Measurements from ENCODE around the gene PWP1.

PWP1 gene

DNA sequence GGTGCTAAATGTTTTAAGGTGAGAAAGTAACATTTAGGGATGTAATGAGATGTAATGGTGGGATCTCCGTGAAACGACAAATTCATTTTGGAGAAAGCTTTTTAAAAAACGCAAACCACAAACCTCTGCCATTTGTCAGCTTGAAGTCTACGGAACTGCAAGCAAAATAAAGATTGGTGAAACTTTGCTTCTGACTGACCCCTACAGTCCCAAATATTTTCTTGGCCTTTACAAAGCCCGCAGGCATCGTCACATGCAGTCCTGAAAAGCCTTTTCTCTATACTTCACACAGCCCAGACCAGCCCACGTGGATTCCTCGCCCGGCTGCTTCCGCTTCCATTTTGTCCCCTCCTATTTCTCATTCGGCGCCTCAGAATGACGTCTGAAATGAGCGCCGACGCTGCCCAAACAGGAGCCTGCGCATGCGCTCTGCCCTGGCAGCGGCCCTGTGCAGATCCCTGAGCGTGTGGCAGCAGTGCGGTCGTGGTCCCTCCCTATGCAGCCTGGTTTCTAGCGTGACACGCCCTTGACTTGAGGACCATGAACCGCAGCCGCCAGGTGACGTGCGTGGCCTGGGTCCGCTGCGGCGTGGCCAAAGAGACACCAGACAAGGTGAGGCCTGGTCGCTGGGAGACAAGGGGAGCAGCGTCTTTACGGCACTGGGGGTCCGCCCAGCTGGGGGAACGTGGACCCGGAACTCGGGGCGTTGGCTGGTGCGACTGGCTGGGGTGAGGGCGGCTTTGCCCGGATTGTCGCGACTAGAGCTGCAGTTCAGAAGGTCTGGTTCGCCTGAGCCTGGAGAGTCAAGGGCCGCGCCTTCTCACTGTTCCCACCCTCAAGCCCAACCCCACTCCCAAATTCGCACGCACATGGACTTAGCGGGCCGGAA, at the start of gene PWP1:
TSS of gene PWP1 (plus strand) at position 440 of the 889 bp plus-strand sequence. CDS start at position 541, 101 bp downstream.
- peak; percentile 90 to 91 for DNase-seq (ENCODE audit: low read depth in 2 of 2)

DNA sequence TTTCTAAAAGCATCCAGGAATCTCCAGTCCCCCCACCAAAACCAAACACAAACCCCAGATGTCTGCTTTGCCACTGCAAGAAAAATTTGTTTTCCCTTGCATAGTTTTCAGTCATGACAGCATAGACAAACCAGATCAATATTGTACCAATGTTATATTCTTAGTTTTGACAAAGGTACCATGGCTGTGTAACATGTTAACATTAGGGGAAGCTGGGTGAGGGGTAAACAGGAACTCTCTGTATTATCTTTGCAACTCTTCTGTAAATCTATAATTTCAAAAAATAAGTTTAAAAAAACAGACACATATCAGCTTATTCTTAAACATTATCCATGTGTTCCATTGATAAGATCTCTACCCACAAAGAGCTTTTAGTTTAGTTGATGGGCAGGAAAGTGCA, 44.4 kb upstream of the PWP1 start:
- DNase-seq (ENCODE audit: low read depth in 2 of 2): no peak

DNA sequence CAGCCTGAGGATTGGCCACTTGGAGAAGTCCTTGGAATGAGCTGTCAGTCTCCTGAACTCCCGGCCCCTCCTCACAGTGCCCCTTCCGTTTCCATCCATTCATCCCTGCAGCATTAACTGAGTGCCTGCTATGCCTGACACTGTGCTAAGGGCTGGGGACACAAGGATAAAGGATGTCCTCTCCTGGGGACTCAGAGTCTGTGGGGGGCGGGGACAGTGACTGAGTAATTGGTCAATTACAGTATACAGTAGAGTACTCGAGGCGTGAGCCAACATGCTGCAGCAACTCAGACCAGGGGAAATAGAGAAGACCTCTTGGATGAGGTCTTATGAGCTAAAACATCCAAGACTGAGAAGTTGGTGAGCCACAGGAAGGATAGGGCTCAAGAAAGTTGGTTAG, 43.4 kb upstream of the PWP1 start:
- DNase-seq (ENCODE audit: low read depth in 2 of 2): no peak

DNA sequence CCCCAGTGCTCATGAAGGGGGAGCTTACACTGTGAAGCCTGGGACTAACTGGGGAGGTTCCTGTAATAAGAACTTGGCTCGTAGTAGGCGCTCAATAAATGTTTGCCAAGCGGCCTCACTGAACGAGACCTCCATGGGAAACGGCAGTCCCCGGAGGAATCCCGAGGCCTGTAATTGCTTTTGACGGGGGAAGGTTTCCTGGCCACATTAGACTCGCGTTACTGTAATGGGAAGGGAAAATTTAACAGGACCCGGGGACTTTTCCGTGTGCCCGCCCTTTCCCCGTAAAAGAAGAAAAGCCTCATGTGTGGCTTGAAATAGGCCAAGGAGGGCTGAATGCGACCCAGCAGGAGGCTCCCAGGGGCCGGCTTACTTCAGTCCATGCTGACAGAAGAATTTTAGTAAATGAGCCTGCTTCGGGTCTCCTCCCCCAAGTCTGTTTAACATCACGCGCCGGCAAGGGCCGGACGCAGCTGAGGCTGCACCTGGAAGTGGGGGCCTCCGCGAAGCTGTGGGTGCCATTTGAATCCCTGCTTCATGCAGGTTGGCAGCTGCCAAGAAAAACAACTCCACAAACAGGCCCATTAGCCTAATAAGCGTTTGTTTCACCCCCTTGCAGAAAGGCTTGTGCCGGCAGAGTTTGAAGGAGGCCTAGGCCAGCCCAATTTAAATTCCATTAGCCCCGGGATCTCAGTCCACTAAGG, 39.8 kb upstream of the PWP1 start:
- no peak for DNase-seq (ENCODE audit: low read depth in 2 of 2)

DNA sequence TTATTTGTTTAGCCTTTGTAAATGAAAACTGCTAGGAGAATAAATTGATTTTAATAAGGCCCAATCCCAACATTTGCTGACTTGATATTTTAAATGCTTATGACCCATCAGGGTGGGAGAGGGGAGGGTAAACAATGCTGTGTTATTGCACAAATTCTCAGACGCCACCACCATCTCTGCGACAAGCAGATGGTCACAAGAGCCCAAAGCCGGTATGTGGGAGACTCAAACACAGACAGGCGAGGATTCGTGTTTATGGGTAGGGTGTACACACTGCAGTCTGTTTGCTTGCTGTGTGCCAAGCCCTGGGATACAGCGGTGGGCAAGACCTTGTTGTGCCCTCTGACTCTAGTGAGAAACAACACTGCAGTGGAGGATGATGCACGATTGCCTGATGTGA, 39.2 kb upstream of the PWP1 start:
- no peak for DNase-seq (ENCODE audit: low read depth in 2 of 2)

DNA sequence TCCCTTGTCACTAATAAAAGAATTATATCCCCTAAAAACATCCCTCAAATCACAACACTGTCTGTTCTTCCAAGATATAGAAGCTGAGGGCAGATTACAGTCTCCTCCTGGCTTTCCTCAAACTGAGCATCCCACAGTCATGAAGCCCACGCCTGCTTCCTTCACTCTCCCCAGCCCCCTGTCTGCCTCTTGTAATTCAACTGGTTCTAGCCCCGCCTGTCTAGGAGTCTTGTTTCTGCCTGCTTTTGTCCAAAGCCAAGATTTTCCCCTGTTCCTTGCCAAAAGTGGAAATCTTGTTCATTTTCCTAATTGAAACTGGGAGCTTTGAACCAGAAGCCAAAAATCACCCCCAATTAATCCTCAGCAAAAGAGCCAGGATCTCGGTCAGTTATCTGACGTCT, 35.9 kb upstream of the PWP1 start:
- DNase-seq (ENCODE audit: low read depth in 2 of 2): no peak

DNA sequence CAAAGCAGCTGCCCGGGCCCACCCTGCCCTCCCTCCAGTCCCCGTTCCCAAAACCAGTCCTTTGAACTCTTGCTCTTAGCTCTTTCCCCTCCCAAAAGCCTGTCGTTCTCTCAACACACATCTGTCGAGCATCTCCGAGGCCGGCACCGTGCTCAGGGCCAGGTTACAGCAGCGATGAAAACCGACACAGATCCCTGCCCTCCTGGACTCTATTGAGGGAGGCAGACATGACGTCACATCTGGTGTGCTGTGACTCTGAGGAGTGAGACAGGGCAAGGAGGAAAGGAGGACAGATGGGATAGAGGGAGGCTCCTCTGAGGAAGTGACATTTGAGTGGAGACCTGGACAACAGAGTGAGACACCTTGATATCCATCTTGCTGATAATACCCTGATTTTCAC, 34.6 kb upstream of the PWP1 start:
- DNase-seq (ENCODE audit: low read depth in 2 of 2): no peak

DNA sequence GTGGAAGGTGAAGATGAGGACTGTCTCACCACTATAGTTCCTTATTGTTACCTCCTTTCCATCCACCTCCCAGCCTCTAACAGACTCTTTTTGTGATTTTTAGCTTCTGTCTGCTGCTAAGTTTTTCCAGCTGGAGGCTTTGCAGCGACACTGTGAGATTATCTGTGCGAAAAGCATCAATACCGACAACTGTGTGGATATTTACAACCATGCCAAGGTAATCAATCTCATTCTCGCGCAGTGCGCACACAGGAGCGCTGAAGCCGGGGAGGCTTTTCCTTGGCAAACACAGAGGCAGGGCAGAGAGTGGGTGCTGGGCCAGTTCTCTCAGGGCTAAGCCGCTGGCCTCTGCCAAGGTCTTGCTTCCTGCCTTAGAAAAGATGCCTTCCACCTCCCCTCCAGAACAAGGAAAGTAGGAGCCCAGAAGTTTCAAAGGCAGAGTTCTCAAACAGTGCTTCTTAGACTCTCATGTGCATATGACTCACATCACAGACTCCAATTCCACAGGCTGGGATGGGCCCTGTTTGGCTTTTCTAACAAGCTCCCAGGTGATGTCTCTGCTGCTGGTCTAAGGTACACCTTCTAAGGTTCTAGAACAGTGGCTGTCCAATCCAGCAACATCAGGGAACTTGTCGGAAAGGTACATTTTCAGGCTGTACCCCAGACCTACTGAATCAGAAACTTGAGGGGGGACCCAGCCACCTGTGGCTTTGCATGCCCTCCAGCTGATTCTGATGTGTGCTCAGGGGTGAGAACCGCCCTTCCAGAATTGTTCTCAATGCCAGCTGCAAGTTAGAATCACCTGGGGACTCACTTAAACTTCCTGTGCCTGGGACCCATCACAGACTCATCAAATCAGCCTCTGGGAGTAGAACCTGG, 33.8 kb upstream of the PWP1 start:
- no peak for DNase-seq (ENCODE audit: low read depth in 2 of 2)

DNA sequence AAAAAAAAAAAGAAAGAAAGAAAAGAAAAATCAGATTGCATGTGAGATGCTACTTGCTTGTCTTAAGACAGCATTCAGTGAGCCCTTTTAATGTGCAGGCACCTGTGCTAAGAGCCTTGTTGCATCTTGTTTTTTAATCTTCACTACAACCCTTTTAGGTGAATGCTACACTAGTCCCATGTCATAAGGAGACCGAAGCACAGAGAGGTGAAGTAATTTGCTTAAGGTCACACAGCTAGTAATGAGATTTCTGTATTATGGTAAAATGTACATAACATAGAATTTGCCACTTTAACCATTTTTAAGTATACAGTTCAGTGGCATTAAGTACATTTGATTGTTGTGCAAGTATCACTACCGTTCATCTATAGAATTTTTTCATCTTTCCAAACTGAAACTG, 32.1 kb upstream of the PWP1 start:
- DNase-seq (ENCODE audit: low read depth in 2 of 2): no peak

DNA sequence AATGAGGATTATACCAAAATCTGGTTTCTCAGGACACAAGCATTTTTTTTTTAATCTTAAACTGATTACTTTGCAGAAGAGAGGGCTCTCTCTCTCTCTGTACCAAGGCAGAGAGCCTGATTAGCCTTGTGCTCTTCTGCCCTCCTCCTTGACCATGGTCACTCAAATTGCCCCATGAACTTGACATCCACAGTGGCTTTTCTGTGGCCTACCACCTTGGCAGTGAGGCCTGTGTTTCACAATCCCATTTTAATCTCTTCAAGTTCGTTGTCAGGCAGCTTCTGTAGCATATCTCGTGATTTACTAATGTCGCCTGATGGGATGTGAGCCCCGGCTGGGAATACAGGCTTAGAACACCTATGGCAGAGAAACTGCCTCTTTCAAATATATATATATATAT, 30.7 kb upstream of the PWP1 start:
- no peak for DNase-seq (ENCODE audit: low read depth in 2 of 2)

DNA sequence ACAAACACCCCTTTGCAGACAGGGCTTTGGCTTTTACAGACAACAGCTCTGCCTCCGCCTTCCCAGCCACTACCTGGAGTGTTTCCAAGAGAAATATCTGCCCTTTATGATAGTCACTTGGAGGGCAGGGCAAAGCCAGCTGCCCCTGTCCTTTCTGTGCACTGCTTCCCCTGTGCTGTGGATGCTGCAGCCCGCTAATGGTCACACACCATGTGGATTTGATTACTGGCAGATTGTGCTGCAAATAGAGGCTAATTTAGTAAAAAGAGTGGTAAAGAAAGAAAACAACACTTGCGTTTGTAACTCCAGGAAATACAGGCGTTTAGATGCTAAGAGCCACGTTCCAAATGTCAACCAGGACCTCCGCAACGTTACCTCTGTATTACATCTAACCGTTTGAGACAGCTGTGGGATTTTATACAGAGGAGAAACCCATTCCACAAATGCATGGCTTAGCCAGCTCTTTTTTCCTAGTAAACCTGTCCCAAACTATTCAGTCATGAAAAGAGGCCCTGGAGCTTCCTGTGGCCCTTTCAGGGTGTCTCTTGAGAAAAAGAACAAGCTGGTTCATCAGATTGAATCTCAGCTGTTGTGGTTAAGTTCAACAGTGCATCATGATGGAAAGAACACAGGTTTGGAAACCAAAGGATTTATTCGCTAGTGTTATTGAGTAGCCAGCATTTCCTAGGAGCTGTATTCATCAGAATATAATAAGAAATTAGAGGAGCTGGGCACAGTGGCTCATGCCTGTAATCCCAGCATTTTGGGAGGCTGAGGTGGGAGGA, 30.1 kb upstream of the PWP1 start:
- DNase-seq (ENCODE audit: low read depth in 2 of 2): no peak

DNA sequence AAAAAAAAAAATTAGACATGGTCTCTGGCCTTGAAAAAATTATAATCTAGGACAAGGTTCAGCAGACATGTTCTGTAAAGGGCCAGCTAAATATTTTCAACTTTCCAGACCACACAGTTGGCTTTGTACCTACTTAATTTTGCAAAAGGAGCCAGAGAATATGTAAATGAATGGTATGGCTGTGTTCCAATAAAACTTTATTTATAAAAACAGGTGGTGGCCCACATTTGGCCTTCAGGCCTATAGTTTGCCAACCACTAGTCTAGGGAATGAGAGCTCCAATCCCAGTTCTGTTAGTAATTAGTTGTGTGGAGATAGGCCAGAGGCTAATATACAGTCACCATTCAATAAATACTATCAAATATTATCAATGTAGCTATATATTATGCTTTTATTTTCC, 29.3 kb upstream of the PWP1 start:
- DNase-seq (ENCODE audit: low read depth in 2 of 2): no peak

DNA sequence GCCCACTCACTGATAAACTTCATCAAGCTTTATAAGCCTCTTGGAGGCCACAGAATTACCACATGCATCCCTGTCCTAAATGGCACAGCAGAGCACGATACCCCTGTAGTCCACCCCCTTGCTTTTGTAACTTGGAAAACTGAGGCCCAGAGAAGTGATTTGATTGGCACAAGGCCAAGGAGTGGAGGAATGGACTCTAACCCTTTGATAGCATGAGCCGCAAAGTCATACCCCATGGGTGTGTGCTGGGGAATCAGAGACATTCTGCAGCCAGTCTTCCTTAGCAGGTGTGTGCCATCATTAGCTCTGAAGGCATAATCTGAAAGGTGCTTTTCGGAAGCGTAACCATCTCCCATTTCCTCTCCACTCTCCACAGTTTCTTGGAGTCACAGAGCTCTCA, 28.5 kb upstream of the PWP1 start:
- DNase-seq (ENCODE audit: low read depth in 2 of 2): no peak

DNA sequence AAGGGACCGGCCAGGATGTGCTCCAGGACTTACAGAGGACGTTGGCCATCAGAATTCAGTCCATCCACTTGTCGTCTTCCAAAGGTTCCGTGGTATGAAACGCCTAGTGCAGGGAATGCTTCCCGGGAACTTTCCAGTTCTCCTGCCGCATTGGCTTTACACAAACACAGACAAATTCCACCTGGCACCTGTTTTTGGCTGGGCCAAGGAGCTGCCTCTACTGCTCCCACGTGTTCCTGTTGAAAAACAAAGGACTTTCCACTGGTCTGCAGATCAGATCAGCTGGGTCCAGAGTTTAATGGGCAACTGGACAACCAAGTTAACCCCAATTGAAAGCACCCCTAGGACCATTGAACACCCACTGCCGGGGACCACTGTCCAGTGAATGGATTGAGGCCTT, 28.0 kb upstream of the PWP1 start:
- DNase-seq (ENCODE audit: low read depth in 2 of 2): no peak

DNA sequence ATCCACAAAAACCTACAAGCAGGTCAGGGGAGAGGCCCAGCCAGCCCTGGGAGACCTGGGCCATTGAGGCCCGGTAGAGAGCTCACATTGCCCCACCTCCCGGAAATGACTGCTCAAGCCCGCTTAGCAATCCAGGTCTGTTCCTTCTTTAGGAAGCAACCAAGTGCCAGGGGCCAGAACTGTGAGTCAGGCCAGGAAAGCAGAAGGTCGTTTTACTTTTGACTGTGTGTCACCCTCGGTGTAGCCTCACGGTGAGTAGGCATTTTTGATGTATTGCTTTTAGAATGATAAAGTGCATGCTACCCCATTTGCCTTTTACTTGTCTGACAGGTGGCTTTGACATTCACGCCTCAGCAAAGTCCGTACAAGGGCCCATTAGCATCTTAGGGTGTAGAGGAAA, 25.4 kb upstream of the PWP1 start:
- DNase-seq (ENCODE audit: low read depth in 2 of 2): no peak

DNA sequence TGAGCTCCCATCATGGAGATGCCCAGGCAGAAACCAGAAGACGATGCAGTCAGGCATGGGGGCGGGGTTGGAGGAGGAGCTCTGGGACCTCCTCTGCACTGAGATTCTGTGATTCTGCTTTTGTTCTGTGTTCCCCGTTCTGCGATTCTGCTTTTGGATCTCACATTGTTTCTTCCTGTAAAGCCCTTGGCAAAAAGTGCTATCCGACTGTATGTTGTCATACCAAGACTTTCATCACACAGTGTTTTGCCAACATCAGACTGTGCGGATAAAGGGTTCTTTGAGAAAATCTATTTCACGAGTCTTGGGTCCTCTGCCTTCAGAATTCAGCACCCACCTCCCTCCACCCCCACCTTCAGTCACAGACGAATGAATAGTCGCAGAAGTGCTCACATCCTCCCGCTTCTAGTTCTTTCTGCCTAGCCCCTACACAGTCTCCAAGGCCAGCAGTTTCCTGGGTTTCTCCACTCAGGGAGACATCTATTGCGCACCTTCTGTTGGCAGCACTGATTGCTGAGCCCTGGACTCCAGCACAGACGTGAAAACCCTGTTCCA, 24.7 kb upstream of the PWP1 start:
- DNase-seq (ENCODE audit: low read depth in 2 of 2): no peak

DNA sequence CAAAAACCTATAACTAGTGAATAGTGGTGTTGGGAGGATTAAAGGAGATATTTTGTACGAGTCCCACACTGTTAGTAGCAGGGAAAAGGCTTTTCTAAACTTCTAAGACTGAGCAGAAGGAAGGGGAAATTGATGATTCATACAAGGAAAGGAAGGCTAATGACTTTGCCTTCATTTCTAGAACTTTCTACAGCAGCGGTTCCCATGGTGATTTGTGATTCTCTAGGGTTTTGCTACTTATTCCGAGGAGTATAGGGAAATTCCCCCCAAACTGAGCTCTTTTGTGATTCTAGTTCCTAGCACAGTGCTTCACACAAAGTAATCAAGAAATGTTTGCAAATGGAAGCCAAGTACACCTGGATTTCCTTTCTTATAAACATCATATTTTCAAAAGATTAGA, 23.8 kb upstream of the PWP1 start:
- DNase-seq (ENCODE audit: low read depth in 2 of 2): no peak

DNA sequence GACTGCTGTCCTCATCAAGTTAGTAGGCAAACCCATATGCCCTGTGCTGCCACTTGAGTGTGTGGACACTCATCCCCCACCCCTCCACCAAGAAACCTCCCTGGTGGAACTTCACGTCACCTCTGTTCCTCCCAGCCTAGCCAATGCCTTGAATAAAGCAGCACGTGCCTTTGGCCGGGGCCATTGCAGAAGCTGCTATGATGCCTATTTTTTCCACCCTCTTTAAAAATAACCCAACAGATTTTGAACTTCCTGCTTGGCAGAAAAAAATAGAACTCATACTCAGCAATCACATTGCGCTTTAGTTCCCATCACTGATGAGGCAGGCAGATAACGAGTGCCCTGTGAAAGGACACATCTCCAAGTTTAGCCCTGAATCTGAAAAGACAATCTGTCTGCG, 23.1 kb upstream of the PWP1 start:
- no peak for DNase-seq (ENCODE audit: low read depth in 2 of 2)

DNA sequence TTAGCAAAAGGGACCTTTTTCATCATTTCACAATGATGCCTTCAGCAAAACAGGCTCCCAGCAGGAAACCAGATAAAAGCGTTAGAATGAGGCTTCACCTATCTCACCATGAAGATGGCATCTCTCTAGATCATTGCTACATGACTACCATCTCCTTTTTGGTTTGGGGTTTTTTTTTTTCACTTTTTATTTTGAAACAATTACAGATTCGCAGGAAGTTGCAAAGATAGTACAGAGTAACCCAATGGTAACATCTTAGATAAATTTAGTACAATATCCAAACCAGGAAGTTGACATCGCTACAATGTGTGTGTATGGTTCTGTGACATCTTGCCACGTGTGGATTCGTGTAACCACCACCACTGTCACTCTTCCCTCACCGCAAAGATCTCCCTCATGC, 22.3 kb upstream of the PWP1 start:
- no peak for DNase-seq (ENCODE audit: low read depth in 2 of 2)

DNA sequence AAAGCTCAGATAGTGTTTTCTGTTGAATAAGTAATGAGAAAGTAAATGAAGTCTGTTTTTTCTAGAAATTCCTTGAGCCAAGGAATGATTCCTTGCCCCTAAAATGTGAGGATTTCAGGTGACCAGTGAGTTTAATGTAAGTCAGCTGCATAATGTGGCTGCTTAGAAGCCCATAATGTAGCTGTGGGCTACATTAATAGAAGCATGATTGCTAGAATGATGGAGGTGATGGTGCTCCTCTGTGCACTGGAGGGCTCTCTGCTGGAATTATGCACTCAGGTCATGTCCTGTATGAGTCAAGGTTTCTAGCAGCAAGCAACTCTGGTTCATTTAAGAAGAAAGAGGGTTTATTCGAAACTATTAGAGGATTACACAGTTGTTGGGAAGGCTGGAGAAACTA, 19.6 kb upstream of the PWP1 start:
- no peak for DNase-seq (ENCODE audit: low read depth in 2 of 2)

DNA sequence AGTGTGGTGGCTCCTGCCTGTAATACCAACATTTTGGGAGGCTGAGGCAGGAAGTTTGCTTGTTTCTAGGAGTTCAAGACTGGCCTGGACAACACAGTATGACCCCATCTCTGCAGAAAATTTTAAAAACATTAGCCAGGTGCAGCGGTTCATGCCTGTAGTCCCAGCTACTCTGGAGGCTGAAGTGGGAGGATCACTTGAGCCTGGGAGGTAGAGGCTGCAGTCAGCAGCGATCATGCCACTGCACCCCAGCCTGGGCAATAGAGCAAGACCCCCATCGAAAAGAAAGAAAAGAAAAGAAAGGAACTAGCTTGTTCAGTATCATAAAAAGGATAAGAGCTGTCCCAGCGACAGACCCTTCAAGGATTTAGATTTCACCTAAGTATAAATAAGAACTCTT, 18.1 kb upstream of the PWP1 start:
- DNase-seq (ENCODE audit: low read depth in 2 of 2): no peak
